Mammary epithelial cell (primary cell): ENCODE results near the gene ENTREP3.

Source experiments
- EZH2 ChIP-seq: IDR thresholded peaks from 2 replicates; pipeline ENCODE4 v1.6.1; 2012; ENCODE audit warnings: low read length, inconsistent platforms, borderline replicate concordance
- TF ChIP-seq, protein P1 (sequence below), 2 donors: IDR thresholded peaks in 1 of 2; conservative IDR thresholded peaks in 1 of 2; 2 replicates each; pipeline ENCODE4 v1.5.1; 2011 to 2012; ENCODE audit warnings: inconsistent platforms in 2 of 2, low read length in 2 of 2, mild to moderate bottlenecking in 2 of 2, control low read depth in 1 of 2, low read depth in 1 of 2; ENCODE audit not compliant: insufficient read depth in 1 of 2; ENCODE audit errors: extremely low read depth in 1 of 2

DNA sequence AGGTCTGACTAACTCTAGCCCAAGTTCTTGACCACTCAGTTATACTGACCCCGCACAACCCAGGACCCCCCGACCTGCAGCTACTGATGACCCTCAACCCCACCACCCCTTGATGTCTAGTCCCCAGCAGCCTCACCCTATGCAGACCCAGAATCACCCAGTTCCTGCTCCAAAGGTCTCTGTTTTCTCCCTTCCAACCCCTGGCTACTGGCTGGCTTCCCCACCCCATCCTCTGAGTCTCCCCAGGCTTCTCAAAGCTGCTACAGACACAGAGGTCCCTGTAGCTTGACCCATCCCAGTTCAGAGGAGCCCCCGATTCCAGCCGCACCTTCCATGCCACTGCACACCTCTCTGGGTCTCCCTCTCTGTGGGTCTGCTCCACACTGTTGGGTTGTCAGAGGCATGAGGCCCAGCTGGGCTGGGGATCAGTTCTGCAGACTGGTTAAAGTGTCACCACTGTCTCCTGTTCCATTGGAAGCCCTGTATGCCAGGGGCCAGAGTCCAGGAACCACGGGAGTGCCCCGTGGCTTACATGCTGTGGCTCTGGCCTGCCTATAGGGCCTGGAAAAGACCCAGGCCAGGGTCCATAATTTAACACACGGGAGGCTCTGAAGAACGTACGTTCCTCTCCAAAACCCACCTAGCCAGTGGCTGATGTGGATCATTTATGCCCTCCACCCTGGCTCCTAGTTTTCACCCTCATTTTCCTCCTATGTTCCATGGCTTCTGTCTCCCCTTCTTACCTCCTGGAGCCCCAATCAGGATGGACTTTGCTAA is 45.5 kb upstream of the ENTREP3 start:
- TF ChIP-seq, protein P1, sequence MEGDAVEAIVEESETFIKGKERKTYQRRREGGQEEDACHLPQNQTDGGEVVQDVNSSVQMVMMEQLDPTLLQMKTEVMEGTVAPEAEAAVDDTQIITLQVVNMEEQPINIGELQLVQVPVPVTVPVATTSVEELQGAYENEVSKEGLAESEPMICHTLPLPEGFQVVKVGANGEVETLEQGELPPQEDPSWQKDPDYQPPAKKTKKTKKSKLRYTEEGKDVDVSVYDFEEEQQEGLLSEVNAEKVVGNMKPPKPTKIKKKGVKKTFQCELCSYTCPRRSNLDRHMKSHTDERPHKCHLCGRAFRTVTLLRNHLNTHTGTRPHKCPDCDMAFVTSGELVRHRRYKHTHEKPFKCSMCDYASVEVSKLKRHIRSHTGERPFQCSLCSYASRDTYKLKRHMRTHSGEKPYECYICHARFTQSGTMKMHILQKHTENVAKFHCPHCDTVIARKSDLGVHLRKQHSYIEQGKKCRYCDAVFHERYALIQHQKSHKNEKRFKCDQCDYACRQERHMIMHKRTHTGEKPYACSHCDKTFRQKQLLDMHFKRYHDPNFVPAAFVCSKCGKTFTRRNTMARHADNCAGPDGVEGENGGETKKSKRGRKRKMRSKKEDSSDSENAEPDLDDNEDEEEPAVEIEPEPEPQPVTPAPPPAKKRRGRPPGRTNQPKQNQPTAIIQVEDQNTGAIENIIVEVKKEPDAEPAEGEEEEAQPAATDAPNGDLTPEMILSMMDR (conservative IDR thresholded peaks at IDR 0.05 in 1 of 2, IDR thresholded peaks at IDR 0.05 in 1 of 2; ENCODE audit: extremely low read depth in 1 of 2, insufficient read depth in 1 of 2, low read depth in 1 of 2, low read length in 2 of 2): no peak
- no peak for TF ChIP-seq EZH2
